GM21825 (cell line): ENCODE results near the gene PLCD3.

Experiments used
- ATAC-seq: cut with Tn5 transposase; IDR thresholded peaks from one replicate; pipeline ENCODE4 v1.9.1; 2021; ENCODE audit warnings: mild to moderate bottlenecking, moderate library complexity; ENCODE audit not compliant: unreplicated experiment

Gene PLCD3

GRCh38 chr17:45132320-45132571 lies at the start of gene PLCD3:
Gene PLCD3 (minus strand): TSS chr17:45132515. CDS start chr17:45132410, 105 bp downstream.
- ATAC-seq: no peak

- no peak for ATAC-seq
Observed at GRCh38 chr17:45177563-45177962, 45.2 kb upstream of the PLCD3 start.

GRCh38 chr17:45175759-45176115 lies 43.4 kb upstream of the PLCD3 start:
- ATAC-seq: no peak

GRCh38 chr17:45172541-45173286 lies 40.4 kb upstream of the PLCD3 start:
- no peak for ATAC-seq

GRCh38 chr17:45172232-45172540 lies 39.9 kb upstream of the PLCD3 start:
- no peak for ATAC-seq

- no peak for ATAC-seq
Observed at GRCh38 chr17:45171338-45172231, 39.3 kb upstream of the PLCD3 start.

GRCh38 chr17:45170931-45171337 lies 38.6 kb upstream of the PLCD3 start:
- ATAC-seq: no peak

GRCh38 chr17:45170280-45170930 lies 38.1 kb upstream of the PLCD3 start:
- ATAC-seq: no peak

GRCh38 chr17:45168991-45169752 lies 36.9 kb upstream of the PLCD3 start:
- ATAC-seq: no peak

- no peak for ATAC-seq
Observed at GRCh38 chr17:45164734-45165269, 32.5 kb upstream of the PLCD3 start.

GRCh38 chr17:45162025-45162687 lies 29.8 kb upstream of the PLCD3 start:
- no peak for ATAC-seq

- peak; percentile 82 for ATAC-seq
Observed at GRCh38 chr17:45161288-45162024, 29.1 kb upstream of the PLCD3 start, which contains the start of gene HEXIM2. Gene HEXIM2 (plus strand): TSS chr17:45161875. CDS start chr17:45162794, 919 bp downstream.

- peak; percentile 28 for ATAC-seq
Observed at GRCh38 chr17:45160447-45161287, 28.4 kb upstream of the PLCD3 start.

- no peak for ATAC-seq
Observed at GRCh38 chr17:45156242-45156641, 23.9 kb upstream of the PLCD3 start.

- ATAC-seq: no peak
Observed at GRCh38 chr17:45155483-45155882, 23.2 kb upstream of the PLCD3 start.

- ATAC-seq: no peak
Observed at GRCh38 chr17:45155029-45155428, 22.7 kb upstream of the PLCD3 start.

GRCh38 chr17:45150911-45151809 lies 18.8 kb upstream of the PLCD3 start:
- no peak for ATAC-seq
